Neural cell (in vitro differentiated cells): ENCODE results near the gene PAX6. TPM values are rescaled to one million over a fixed set of nuclear protein-coding genes. Genes with fewer than 3 reads are reported as not detected.

ENCODE experiments used
- H2AFZ ChIP-seq: fragments of 200-600, 300-800 bp; sonication (generic), shearing (Covaris generic); 2 replicates; pipeline ENCODE4 v1.6.0; 2014; ENCODE audit warnings: low read depth, mild to moderate bottlenecking, antibody characterized with exemption, low read length, moderate library complexity
- H3F3A ChIP-seq: fragments of 200-600 bp; shearing (Covaris generic); 2 replicates; pipeline ENCODE4 v1.6.1; 2016; ENCODE audit warnings: mild to moderate bottlenecking, moderate library complexity, mixed read lengths, antibody characterized with exemption, low read length; ENCODE audit not compliant: insufficient read depth, poor library complexity, severe bottlenecking
- H3K27ac ChIP-seq: fragments of 200-600, 300-800 bp; sonication (generic), shearing (Covaris generic); 2 replicates; pipeline ENCODE4 v1.5.1; 2014; ENCODE audit warnings: mild to moderate bottlenecking, low read length, moderate library complexity
- H3K27me3 ChIP-seq: fragments of 300-800, 200-600 bp; sonication (generic), shearing (Covaris generic); 2 replicates; pipeline ENCODE4 v1.6.0; 2014; ENCODE audit warnings: mild to moderate bottlenecking, low read depth, low read length, moderate library complexity; ENCODE audit not compliant: insufficient read depth
- H3K36me3 ChIP-seq: fragments of 300-800, 200-600 bp; sonication (generic), shearing (Covaris generic); 2 replicates; pipeline ENCODE4 v1.5.1; 2014; ENCODE audit warnings: mild to moderate bottlenecking, antibody characterized with exemption, low read length, moderate library complexity; ENCODE audit not compliant: insufficient read depth
- H3K4me2 ChIP-seq: fragments of 300-800, 200-600 bp; sonication (generic), shearing (Covaris generic); 2 replicates; pipeline ENCODE4 v1.6.0; 2014; ENCODE audit warnings: mild to moderate bottlenecking, low read length
- H3K4me3 ChIP-seq: fragments of 300-800, 200-600 bp; sonication (generic), shearing (Covaris generic); 2 replicates; pipeline ENCODE4 v1.5.1; 2014; ENCODE audit warnings: mild to moderate bottlenecking, low read length, moderate library complexity
- H3K79me2 ChIP-seq: fragments of 200-600 bp; shearing (Covaris generic); replicated peaks from 2 replicates; pipeline ENCODE4 v1.6.0; 2014; ENCODE audit warnings: mild to moderate bottlenecking, low read length, moderate library complexity; ENCODE audit not compliant: insufficient read depth
- H3K9ac ChIP-seq: fragments of 300-800, 200-600 bp; sonication (generic), shearing (Covaris generic); 2 replicates; pipeline ENCODE4 v1.6.1; 2016; ENCODE audit warnings: mild to moderate bottlenecking, low read length, mixed read lengths
- H3K9me2 ChIP-seq: fragments of 200-600 bp; shearing (Covaris generic); 2 replicates; pipeline ENCODE4 v1.6.1; 2016; ENCODE audit warnings: mild to moderate bottlenecking, low read length, mixed read lengths; ENCODE audit not compliant: insufficient read depth
- H3K9me3 ChIP-seq: fragments of 200-600, 300-800 bp; sonication (generic), shearing (Covaris generic); 2 replicates; pipeline ENCODE4 v1.6.1; 2016; ENCODE audit warnings: mild to moderate bottlenecking, mixed run types, low read length, moderate library complexity, mixed read lengths
- H4K20me1 ChIP-seq: fragments of 200-600 bp; shearing (Covaris generic); 2 replicates; pipeline ENCODE4 v1.6.1; 2016; ENCODE audit warnings: mild to moderate bottlenecking, mixed run types; ENCODE audit not compliant: insufficient read depth
- EP300 ChIP-seq: fragments of 450-650 bp; conservative IDR thresholded peaks from 2 replicates; pipeline ENCODE4 v1.6.1; 2014; ENCODE audit warnings: antibody characterized with exemption, mild to moderate bottlenecking, moderate library complexity; ENCODE audit not compliant: poor library complexity, severe bottlenecking
- EZH2 ChIP-seq: fragments of 200-600, 300-800 bp; shearing (Covaris generic), sonication (generic); IDR thresholded peaks from 2 replicates; pipeline ENCODE4 v1.6.1; 2014; ENCODE audit warnings: antibody characterized with exemption, low read length, borderline replicate concordance, mild to moderate bottlenecking; ENCODE audit not compliant: insufficient read depth, poor library complexity, severe bottlenecking
- MXI1 ChIP-seq: fragments of 450-650 bp; conservative IDR thresholded peaks from 2 replicates; pipeline ENCODE4 v1.6.1; 2014; ENCODE audit warnings: antibody characterized with exemption, mild to moderate bottlenecking; ENCODE audit not compliant: poor library complexity, severe bottlenecking
- POLR2AphosphoS5 ChIP-seq: IDR thresholded peaks from 2 replicates; pipeline ENCODE4 v1.6.1; 2012
- RAD21 ChIP-seq: fragments of 450-650 bp; conservative IDR thresholded peaks from 2 replicates; pipeline ENCODE4 v1.6.1; 2014; ENCODE audit warnings: antibody characterized with exemption, mild to moderate bottlenecking, moderate library complexity
- REST ChIP-seq: IDR thresholded peaks from 2 replicates; pipeline ENCODE4 v1.6.1; 2012; ENCODE audit warnings: borderline replicate concordance
- SMC3 ChIP-seq: fragments of 450-650 bp; conservative IDR thresholded peaks from 2 replicates; pipeline ENCODE4 v1.6.1; 2014; ENCODE audit warnings: antibody characterized with exemption, mild to moderate bottlenecking, moderate library complexity; ENCODE audit not compliant: poor library complexity
- TAF1 ChIP-seq: IDR thresholded peaks from 2 replicates; pipeline ENCODE4 v1.6.1; 2012; ENCODE audit warnings: low read depth
- polyA plus RNA-seq: library from polyadenylated mRNA; depleted of rRNA; stranded (reverse); fragments of >200 nt; gene quantifications from 2 replicates; pipeline ENCODE4 v1.2.3, GENCODE V29; 2014
- TF ChIP-seq, protein P1 (sequence below): fragments of 450-650 bp; IDR thresholded peaks from 2 replicates; pipeline ENCODE4 v1.5.1; 2014; ENCODE audit warnings: antibody characterized with exemption, mild to moderate bottlenecking, moderate library complexity; ENCODE audit not compliant: poor library complexity, severe bottlenecking

Gene PAX6
- polyA plus RNA-seq, 1 donor from 2014 or later, result 74.7 TPM

GRCh38 chr11:31806186-31806927 is 4.8 kb downstream of the PAX6 start:
- Histone ChIP-seq H3K27me3 (peaks cover 42% of the 10 kb centered on the region), H4K20me1 (no peaks in the 10 kb centered on the region), H3K79me2 (peaks cover 80% of the 10 kb centered on the region), H3K36me3 (no peaks in the 10 kb centered on the region), H3K4me3 (peak overlapping the region; percentile 97), H3K27ac (no peak overlapping the region), H3K4me2 (peak overlapping the region; percentile 68), H3F3A (peaks cover 18% of the 10 kb centered on the region), H3K9ac (peak overlapping the region; percentile 77), H3K9me3 (no peaks in the 10 kb centered on the region), H2AFZ (no peak overlapping the region), H3K9me2 (no peaks in the 10 kb centered on the region)
- TF ChIP-seq RAD21, result no peak
- TF ChIP-seq REST, result no peak
- no peak for TF ChIP-seq POLR2AphosphoS5
- TF ChIP-seq MXI1, result no peak
- TF ChIP-seq TAF1, result no peak
- TF ChIP-seq, protein P1, sequence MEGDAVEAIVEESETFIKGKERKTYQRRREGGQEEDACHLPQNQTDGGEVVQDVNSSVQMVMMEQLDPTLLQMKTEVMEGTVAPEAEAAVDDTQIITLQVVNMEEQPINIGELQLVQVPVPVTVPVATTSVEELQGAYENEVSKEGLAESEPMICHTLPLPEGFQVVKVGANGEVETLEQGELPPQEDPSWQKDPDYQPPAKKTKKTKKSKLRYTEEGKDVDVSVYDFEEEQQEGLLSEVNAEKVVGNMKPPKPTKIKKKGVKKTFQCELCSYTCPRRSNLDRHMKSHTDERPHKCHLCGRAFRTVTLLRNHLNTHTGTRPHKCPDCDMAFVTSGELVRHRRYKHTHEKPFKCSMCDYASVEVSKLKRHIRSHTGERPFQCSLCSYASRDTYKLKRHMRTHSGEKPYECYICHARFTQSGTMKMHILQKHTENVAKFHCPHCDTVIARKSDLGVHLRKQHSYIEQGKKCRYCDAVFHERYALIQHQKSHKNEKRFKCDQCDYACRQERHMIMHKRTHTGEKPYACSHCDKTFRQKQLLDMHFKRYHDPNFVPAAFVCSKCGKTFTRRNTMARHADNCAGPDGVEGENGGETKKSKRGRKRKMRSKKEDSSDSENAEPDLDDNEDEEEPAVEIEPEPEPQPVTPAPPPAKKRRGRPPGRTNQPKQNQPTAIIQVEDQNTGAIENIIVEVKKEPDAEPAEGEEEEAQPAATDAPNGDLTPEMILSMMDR, result no peak
- no peak for TF ChIP-seq EZH2
- TF ChIP-seq EP300, result no peak
- no peak for TF ChIP-seq SMC3

DNA sequence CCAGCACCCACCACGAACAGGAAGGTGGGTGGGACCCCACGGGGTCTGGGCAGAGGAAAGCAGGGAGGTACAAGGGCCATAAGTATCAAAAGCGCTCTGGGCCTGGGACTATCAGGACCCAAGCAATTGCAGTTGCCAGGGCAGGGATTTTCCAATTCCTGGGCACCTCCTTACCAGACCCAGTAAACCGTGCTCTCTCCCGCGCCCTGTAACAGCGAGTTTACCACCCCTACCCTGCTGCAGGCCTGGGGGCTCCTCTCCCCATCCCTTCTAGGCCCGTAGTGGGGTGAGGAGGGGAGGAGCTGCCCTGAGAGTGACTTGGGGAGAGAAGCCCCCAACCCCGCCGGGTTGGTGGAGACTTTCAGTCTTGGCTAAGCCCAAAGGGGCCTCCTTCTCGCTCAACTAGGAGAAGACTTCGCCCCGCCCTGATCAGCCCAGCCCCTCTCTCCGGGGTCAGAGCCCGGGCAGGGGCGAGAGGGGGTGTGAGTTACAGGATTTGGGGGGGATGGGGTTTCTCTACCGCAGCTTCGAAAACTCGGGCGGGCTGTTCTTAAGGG is 5.4 kb downstream of the PAX6 start:
- Histone ChIP-seq H3K27ac (no peak overlapping the region), H4K20me1 (no peaks in the 10 kb centered on the region), H2AFZ (no peak overlapping the region), H3K9ac (peak overlapping the region; percentile 77), H3K27me3 (peaks cover 41% of the 10 kb centered on the region), H3K79me2 (peaks cover 80% of the 10 kb centered on the region), H3K4me3 (peak overlapping the region; percentile 97), H3K36me3 (no peaks in the 10 kb centered on the region), H3F3A (peaks cover 16% of the 10 kb centered on the region), H3K4me2 (no peak overlapping the region), H3K9me3 (no peaks in the 10 kb centered on the region), H3K9me2 (no peaks in the 10 kb centered on the region)
- TF ChIP-seq POLR2AphosphoS5 (no peak), RAD21 (no peak), REST (no peak), EP300 (no peak), TAF1 (no peak), MXI1 (no peak), SMC3 (no peak)
- TF ChIP-seq, protein P1, result no peak
